NCI-H1417 treated with DMSO at 0.1 percent for 48 hours (cell line): ENCODE measurements around the gene FGD6.
A peak's percentile ranks its signal among the peaks of the same experiment; 100 is the strongest.
"Not testable (repeated sequence)": the region's sequence is repeated elsewhere in the genome, so short reads cannot be mapped to it uniquely, and the experiment has no call there.

Source experiments
- DNase-seq: peaks from one replicate; lab custom pipeline; 2025; lab: John Stamatoyannopoulos, UW

Gene FGD6

DNA sequence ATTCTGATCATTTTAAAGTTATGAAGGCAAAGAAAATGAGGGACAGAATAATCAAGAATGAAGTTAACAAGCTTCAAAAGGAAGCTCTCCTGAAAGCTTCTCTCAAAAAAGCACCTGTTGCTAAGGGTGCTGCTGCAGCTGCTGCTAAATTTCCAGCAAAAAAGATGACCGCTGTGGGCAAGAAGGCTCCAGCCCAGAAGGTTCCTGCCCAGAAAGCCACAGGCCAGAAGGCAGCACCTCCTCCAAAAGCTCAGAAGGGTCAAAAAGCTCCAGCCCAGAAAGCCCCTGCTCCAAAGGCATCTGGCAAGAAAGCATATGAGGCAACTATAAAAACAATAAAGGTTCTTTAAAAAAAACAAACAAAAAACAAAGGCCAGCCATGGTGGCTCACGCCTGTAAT lies 91.2 kb downstream of the FGD6 start:
- DNase-seq: no peak

DNA sequence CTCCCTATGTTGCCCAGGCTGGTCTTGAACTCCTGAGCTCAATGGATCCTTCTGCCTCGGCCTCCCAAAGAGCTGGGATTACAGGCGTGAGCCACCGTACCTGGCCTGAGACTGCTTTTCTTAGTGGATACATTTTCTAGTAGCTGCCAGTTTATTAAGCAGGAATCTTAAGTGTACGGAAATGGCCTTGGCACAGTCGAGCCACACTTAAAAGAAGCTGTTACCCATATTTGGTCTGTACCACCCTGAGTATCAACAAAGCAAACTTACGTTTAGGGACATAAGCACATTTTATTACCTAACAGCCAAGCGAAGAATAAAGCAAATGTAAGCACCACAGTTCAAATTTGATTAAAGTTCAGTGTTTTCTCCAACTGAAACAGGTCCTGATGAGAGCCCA lies 93.2 kb downstream of the FGD6 start:
- DNase-seq: no peak

DNA sequence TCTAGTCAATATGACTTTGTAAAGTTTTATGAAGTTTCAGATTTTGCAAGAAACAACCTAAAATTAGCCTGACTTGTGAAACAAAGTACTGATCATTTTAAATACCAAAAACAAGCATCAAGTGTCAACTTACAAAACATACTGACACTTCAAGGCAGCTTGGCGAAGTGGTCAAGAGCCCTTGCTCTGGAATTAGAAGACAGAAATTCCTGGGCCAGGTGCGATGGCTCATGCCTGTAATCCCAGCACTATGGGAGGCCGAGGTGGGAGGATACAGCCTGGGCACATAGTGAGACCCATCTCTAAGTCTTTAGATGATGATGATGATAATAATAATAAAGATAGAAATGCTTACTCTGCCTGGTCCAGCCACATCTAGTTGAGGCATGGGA lies 98.5 kb downstream of the FGD6 start:
- no peak for DNase-seq

DNA sequence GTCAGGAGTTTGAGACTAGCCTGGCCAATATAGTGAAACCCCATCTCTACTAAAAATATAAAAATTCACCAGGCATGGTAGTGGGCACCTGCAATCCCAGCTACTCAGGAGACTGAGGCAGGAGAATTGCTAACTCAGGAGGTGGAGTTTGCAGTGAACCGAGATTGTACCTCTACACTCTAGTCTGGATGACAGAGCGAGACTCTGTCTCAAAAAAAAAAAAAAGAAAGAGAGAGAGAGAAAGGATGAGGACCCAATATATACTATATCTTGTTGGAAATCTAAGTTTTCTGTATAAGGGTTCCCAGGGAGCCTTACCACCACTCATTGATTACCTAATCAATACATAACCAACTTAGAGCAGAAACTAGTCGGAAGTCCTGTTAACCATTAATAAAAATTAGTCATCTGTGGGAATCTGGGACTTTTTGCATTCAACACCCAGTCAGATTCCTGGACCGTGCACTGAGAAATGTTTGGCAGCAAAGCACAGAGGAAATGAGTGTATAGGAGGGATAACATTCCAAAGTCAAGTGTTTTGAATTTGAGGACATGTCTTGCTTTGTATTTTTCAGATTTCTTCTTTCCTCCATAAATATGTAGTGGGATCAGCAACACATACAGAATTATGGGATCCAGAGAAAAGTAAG lies 99.0 kb downstream of the FGD6 start:
- no peak for DNase-seq

DNA sequence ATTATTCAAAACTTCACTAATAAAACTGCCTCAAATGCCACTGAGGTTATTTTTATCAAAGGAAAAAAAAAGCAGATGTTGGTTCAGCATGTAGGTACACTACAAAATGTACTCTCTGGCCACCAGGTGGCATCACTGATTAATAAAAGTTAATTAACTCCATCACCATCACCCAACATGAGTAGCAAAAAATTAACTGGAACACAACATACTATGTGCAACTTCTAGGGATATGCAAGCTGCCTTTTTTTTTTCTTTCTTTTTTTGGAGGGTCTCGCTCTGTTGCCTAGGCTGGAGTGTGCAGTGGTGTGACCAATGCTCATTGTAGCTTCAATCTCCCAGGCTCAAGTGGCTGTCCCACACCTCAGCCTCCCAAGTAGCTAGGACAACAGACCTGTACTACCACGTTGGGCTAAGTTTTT lies 100.1 kb downstream of the FGD6 start:
- DNase-seq: peak; percentile 58

DNA sequence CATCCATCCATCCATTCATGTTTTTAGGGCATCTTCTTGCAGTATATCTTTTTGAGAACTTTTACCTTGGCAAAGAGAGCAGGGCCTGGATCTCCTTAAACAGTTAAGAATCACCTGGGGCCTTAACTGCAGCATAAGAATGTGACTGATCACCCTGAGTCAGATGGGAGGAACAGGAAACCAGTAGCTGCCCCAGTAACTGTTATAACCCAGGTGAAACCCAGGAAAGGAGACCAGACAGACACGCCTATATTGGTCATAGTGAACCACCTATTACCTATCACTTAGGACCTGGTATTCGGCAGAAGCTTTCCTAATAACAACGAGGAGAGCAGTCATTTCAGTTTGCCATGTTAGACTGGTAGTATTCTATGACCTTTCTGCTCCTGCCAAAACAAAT lies 100.5 kb downstream of the FGD6 start:
- no peak for DNase-seq

DNA sequence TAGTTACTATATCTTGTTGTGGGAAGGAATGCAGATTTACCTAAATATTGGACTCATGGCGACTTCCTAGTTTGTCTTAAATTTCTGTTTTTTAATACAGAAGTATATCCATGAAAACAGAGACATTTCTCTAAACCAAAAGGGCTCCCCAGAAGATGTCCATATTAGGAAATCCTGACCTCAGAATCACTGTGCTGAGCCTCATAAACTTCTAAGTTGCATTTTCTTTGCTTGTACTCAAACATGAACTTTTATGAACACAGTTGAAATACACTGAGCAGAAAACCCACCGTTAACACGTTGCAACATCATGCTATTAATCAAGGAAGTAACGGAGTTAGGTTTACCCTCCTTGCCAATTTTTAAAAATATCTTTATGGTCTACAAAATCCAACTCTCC lies 100.9 kb downstream of the FGD6 start:
- no peak for DNase-seq

DNA sequence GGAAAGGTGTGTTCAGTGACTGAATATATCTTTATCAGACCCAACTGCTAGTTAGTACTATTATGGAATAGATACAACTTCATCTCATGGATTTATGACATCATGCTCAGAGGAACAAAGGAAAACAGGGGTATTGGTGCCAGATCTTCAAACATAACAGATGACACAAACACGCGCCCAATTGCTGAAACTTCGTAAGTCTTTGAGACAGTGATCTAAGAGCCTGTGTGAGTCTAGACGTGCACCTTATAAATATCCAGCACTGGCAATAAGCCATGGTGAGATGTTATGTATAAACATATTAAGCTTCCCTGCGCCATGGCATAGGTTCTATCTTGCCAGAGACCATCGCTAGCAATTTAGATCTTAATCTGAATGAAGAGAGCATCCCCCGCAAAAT lies 101.6 kb downstream of the FGD6 start:
- no peak for DNase-seq

DNA sequence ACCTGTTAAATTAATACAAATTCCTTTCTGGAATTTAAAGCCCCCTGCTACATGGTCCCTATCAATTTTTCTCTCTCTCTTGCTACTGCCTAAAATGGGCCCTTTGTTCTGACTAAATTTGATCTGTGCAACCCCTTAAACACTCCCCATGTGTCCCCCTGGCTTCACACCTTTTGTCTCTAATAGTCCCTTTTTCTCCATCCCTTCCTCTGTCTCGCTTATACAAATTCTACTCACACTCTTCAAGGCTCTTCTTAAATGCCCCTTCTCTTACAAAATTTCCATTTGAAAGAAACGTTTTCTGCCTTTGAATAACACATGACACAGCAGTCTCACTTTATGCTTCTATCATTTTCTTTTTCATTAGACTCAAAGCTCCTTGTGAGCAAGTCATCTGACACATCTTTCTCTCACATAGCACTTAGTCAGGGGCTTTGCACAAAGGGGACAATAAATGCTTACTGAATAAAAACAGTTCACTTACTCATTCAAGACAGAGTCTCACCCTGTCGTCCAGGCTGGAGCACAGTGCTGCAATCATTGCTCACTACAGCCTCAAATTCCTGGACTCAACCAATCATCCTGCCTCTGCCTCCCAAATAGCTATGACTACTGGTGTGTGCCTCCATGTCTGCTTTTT lies 102.4 kb downstream of the FGD6 start:
- no peak for DNase-seq

DNA sequence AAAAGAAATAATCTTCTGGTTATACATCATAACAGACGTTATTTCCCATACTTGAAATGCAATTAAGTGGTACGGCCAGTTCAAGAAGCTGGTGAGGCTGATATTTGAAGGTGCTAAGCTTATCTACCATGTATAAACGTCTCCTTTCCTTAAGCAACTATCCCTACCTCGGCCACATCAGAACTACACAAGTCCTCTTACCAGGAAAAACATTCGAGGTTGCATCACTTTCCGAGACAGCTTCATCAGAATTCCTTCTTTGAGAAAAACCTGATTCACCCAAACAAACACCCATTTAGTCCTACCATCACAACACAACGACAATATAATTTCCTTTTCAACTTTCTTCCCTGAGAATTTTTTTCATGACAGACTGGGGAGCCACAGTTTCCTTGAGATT lies 109.9 kb downstream of the FGD6 start:
- DNase-seq: no peak

DNA sequence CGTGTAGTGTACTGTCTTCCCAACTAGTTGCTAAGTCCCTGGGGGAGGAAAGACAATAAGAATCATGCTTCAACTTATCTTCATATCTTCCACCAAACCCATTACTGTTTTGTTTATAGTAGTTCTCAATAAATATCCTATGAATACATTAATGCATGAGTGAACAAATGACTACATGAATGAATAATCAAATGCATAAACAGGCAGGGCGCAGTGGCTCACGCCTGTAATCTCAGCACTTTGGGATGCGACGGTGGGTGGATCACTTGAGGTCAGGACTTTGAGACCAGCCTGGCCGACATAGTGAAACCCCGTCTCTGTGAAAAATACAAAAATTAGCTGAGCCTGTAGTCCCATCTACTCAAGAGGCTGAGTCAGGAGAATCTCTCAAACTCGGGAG lies 111.7 kb downstream of the FGD6 start:
- DNase-seq: no peak

DNA sequence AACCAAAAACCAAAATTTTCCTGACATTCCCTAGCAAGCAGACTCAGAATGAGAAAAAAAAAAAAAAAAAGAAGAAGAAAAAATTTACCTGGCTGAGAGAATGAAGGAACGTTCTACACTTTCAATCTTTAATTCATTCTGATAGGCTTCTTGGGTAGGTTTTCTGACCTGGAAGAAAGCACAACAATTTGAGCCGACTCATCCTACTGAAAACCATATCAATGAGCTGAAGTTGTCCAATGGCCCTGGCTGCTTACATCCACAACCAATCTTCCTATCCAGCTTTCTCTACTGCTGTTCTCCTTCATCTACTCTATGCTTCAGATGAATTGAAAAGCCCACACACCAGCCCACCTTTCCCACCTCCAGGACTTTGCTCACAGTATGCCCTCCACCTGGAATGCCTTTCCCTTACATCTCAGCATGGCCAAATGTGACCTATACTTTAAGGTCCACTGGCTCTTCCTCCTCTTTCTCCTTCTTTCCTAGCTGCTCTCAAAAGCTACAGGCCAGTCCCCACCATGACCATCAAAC lies 112.3 kb downstream of the FGD6 start:
- no peak for DNase-seq

DNA sequence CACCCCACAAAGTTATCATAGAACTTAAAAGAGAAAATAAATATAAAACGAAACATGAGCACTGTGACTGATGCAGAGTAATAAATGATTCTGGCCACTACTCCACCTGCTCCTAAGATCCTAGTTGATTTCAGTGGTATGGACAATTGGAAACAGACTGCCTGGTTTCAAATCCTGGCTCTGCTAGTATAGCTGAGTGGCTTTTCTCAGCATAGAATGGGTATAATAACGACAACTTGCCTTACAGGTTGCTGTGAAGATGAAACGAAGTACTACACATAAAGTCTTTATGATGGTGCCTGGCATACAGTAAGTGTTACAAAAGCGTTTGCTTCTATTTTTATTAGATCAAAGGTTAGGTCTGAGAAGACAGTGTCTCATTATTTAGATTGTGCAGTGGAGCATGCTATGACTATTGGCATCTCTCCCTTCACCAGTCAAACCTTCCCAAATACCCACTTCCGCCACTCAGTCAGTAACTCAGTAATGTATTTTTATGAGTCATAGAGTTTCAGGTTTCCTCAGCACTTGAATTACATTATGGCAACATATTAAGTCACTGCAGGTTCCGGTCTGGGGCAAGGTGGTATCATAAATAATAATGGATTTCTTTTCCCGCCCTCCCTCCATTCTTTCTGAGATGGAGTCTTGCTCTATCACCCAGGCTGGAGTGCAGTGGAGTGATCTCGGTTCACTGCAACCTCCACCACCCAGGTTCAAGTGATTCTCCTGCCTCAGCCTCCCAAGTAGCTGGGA lies 114.2 kb downstream of the FGD6 start:
- DNase-seq: peak; percentile 1

DNA sequence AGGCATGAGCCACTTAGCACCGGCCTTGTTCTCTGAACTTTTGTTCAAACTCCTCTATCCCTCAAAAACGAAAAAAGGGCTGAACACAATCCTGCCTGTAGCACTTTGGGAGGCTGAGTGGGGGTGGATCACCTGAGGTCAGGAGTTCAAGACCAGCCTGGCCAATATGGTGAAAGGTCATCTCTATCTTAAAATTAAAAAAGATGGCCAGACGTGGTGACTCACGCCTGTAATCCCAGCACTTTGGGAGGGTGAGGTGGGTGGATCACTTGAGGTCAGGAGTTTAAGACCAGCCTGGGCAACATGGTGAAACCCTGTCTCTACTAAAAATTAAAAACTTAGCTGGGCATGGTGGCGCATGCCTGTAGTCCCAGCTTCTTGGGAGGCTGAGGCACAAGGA lies 115.3 kb downstream of the FGD6 start:
- not testable (repeated sequence) for DNase-seq

DNA sequence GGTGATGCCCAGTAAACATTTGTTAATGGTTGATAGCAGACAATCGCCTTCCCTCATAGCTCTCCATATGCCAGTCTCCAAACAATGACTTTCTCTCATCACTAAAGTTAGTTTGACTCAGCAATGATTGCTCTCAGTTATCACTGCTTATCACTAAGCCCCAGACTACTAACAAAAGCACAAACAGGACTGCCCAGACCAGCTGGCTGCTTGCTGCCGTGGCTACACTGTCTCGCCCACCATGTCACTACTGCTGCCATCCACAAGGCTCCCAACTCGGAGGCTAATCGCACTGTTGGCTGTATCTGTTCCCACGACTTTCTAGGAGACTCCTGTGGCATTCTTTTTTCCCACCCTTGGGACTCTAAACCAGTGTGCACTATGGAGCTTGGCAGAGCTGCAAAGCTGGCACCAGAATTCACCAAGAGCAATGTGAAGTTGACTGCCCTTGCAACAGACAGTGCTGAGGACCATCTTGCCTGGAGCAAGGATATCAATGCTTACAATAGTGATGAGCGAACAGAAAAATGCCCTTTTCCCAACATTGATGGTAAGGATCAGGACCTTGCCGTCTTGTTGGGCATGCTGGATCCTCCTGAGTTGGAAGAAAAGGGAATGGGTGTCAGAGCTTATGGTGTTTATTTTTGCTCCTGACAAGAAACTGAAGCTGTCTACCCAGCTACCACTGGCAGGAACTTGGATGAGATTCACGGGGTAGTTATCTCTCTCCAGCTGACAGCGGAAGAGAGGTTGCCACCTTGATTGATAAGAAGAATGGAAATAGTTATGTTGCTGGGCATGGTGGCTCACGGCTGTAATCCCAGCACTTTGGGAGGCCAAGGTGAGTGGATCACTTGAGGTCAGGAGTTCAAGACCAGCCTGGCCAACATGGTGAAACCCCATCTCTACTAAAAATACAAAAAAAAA lies 116.7 kb downstream of the FGD6 start:
- DNase-seq: no peak

DNA sequence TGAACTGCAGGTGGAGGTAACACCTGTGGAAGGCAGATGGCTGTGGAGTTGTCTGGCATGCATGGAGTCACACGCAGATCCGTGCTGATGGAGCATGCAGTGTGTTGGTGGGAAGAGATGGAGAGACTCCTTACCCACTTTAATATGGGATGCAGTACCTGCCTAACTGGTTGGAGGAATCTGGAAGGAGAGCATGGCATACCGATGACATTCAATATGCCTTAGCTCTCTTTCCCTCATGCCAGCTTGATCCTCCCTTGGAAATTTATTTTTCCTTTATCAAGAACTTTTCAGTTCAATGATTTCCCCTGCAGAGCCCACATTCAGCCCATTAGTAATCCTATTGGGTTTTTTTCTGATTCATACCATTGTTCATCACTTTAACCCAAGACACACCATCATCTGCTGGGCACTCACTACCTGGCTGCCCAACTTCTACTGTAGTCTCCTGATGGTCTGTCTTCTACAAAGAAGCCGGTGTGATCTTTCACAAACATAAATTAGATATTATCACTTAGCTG lies 117.9 kb downstream of the FGD6 start:
- DNase-seq: no peak

DNA sequence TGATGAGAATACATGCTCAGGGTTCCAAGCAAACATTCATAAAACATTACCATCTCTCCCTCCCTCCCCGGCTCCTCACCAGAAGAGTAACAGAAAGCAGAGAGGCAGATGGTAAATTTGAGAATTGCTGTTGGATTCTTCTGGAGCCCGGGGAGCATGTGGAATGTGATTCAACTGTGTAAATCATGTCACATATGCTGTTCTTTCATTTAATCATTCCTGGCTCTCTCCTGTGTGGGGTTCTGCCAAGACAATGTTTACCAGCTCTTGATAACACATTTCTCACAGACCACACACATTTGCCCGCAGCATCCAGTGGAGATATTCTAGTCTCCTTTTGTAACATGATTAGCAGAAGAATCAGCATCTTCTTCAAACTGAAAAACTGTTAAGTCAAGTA lies 120.4 kb downstream of the FGD6 start:
- no peak for DNase-seq

DNA sequence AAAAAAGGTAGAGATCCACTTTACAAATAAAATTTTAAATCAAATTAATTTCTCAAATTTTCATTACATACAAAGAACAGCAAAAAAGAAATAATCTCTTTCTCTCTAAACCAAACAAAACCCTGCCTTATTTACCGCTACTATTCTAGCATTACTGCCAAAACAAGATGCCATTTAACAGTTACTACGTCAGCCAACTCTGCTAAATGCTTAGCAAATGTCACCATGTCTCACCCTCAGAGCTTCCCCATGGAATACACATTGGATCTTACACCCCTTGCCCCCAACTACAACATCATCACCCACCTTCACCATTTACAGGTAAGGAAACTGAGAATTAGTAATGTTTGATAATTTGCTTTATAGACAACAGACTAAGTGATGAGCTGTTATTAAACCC lies 120.9 kb downstream of the FGD6 start:
- no peak for DNase-seq

DNA sequence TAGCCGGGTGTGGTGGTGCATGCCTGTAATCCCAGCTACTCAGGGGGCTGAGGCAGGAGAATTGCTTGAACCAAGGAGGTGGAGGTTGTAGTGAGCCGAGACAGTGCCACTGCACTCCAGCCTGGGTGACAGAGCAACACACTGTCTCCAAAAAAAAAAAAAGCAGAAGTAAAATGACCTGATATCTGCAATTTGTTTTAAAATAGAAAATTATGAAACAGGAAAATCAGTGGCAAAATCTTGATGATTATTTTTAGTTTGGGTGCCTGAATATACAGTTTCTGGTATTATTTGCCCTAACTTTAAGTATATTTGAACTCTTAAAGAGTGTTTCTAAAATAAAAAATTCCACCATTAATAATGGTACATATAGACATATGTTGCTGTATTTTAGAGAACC lies 121.4 kb downstream of the FGD6 start:
- DNase-seq: not testable (repeated sequence)

DNA sequence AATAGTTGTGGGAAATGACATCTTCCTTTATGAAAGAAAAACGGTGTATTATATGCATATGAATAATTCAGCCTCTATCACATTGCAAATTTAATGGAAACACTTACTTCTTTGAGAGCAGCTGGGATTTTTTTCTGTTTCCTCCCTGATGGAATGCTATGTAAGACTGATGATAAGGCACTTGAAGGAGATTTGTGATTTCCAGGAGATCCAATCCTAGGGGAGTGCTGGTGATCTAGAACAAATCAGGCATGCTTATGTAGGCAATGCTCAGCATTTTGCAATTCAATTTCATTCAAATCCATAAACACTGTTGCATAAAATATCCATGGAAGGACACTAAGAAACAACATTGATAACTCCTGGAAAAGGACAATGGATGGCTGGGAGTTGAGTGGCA lies 127.8 kb downstream of the FGD6 start:
- DNase-seq: no peak

DNA sequence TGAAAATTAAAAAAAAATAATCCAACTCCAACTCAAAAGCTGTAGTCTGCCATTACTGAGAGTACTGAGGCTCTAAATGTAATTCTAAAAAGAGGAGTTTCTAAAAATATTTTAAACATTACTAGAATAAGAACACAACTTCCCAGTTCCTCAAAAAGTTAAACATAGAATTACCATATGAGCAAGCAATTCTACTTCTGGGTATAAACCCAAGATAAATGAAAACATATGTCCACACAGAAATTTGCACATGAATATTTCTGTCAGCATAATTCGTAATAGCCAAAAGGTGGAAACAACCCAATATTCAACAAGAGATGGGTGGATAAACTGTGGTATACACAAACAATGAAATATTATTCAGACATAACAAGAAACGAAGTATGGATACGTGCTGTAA lies 128.9 kb downstream of the FGD6 start:
- no peak for DNase-seq

DNA sequence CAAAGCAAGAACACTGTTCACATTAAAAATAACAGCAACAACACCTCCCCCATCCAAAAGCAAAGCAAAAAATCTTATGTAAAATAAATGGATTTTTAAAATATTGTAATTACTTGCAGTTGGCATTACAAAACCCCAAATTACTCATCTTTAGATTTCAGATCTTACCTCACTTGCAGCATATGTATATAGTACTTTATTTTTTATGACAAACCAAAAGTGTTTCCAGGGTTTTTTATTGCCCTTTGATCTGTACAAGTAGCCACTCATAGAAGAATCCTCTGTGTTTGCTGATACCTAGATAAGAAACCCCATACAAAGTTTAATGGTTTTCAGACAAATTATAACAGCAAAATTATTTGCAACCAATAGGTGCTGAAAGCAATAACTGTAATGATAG lies 131.7 kb downstream of the FGD6 start:
- no peak for DNase-seq
